ENCODE measurements around the gene B4GALT2.

The B4GALT2 gene

GRCh38 chr1:43979528-43980254 is 681 bp downstream of the B4GALT2 start:
- peaks cover 11% of the 10 kb centered on the region for H3K27me3 Mint-ChIP-seq
- peak overlapping the region; percentile 84 for H3K4me3 Mint-ChIP-seq
- peaks cover 42% of the 10 kb centered on the region for H3K4me1 Mint-ChIP-seq
- peaks cover 27% of the 10 kb centered on the region for H3K36me3 Mint-ChIP-seq
- CTCF ChIA-PET, result interaction anchor here (1.0 kb wide), 1 partner anchor 26 kb away, joined by 3 read pairs; no protein-coding TSS in a partner anchor
- peak; percentile 48 for DNase-seq
- no peaks in the 10 kb centered on the region for H3K9me3 Mint-ChIP-seq
- no peak overlapping the region for H3K27ac Mint-ChIP-seq

- Mint-ChIP-seq H3K36me3 (peaks cover 27% of the 10 kb centered on the region), H3K4me3 (peak overlapping the region; percentile 84), H3K4me1 (peaks cover 42% of the 10 kb centered on the region), H3K27me3 (peaks cover 11% of the 10 kb centered on the region), H3K27ac (no peak overlapping the region), H3K9me3 (no peaks in the 10 kb centered on the region)
- CTCF ChIA-PET, result interaction anchor here (1.0 kb wide), 1 partner anchor 25 kb away, joined by 3 read pairs; no protein-coding TSS in a partner anchor
- no peak for DNase-seq
These were observed 1.5 kb downstream of the B4GALT2 start for GRCh38 chr1:43980255-43981134.

GRCh38 chr1:43981135-43981491 is 2.1 kb downstream of the B4GALT2 start:
- CTCF ChIA-PET, result no interaction called here
- H3K27me3 Mint-ChIP-seq, result peaks cover 11% of the 10 kb centered on the region
- H3K27ac Mint-ChIP-seq, result no peak overlapping the region
- H3K4me1 Mint-ChIP-seq, result peaks cover 37% of the 10 kb centered on the region
- H3K9me3 Mint-ChIP-seq, result no peaks in the 10 kb centered on the region
- no peak for DNase-seq
- H3K36me3 Mint-ChIP-seq, result peaks cover 22% of the 10 kb centered on the region
- no peak overlapping the region for H3K4me3 Mint-ChIP-seq

GRCh38 chr1:43981636-43982035 is 2.6 kb downstream of the B4GALT2 start:
- no peak for DNase-seq
- CTCF ChIA-PET, result no interaction called here
- Mint-ChIP-seq H3K9me3 (no peaks in the 10 kb centered on the region), H3K27me3 (peaks cover 11% of the 10 kb centered on the region), H3K4me3 (no peak overlapping the region), H3K36me3 (peaks cover 17% of the 10 kb centered on the region), H3K27ac (no peak overlapping the region), H3K4me1 (peaks cover 32% of the 10 kb centered on the region)

- Mint-ChIP-seq H3K4me1 (peaks cover 26% of the 10 kb centered on the region), H3K27ac (no peak overlapping the region), H3K9me3 (no peaks in the 10 kb centered on the region), H3K4me3 (no peak overlapping the region), H3K36me3 (peaks cover 11% of the 10 kb centered on the region), H3K27me3 (peaks cover 11% of the 10 kb centered on the region)
- CTCF ChIA-PET, result no interaction called here
- no peak for DNase-seq
These were observed 3.2 kb downstream of the B4GALT2 start for GRCh38 chr1:43982241-43982640.

GRCh38 chr1:43982808-43983207 is 3.8 kb downstream of the B4GALT2 start:
- peaks cover 20% of the 10 kb centered on the region for H3K4me1 Mint-ChIP-seq
- peaks cover 6% of the 10 kb centered on the region for H3K36me3 Mint-ChIP-seq
- H3K27ac Mint-ChIP-seq, result no peak overlapping the region
- CTCF ChIA-PET, result no interaction called here
- no peak for DNase-seq
- H3K9me3 Mint-ChIP-seq, result no peaks in the 10 kb centered on the region
- peaks cover 11% of the 10 kb centered on the region for H3K27me3 Mint-ChIP-seq
- H3K4me3 Mint-ChIP-seq, result no peak overlapping the region

- Mint-ChIP-seq H3K4me3 (no peak overlapping the region), H3K27ac (no peak overlapping the region), H3K4me1 (peaks cover 15% of the 10 kb centered on the region), H3K36me3 (peaks cover 1% of the 10 kb centered on the region), H3K9me3 (no peaks in the 10 kb centered on the region), H3K27me3 (peaks cover 11% of the 10 kb centered on the region)
- no peak for DNase-seq
- CTCF ChIA-PET, result no interaction called here
These were observed 4.4 kb downstream of the B4GALT2 start for GRCh38 chr1:43983253-43983899.

- H3K27ac Mint-ChIP-seq, result no peak overlapping the region
- H3K36me3 Mint-ChIP-seq, result peaks cover under 1% of the 10 kb centered on the region
- CTCF ChIA-PET, result interaction anchor here (0.6 kb wide), 1 partner anchor 586 kb away, joined by 3 read pairs; no protein-coding TSS in a partner anchor
- peaks cover 3% of the 10 kb centered on the region for H3K27me3 Mint-ChIP-seq
- no peak for DNase-seq
- peaks cover 8% of the 10 kb centered on the region for H3K4me1 Mint-ChIP-seq
- H3K9me3 Mint-ChIP-seq, result no peaks in the 10 kb centered on the region
- H3K4me3 Mint-ChIP-seq, result no peak overlapping the region
These were observed 5.8 kb downstream of the B4GALT2 start for GRCh38 chr1:43984855-43985254.

- CTCF ChIA-PET, result interaction anchor here (1.3 kb wide), 1 partner anchor 13 kb away, joined by 3 read pairs; no protein-coding TSS in a partner anchor
- no peaks in the 10 kb centered on the region for H3K9me3 Mint-ChIP-seq
- H3K4me1 Mint-ChIP-seq, result peaks cover 3% of the 10 kb centered on the region
- no peak overlapping the region for H3K27ac Mint-ChIP-seq
- no peak for DNase-seq
- H3K4me3 Mint-ChIP-seq, result no peak overlapping the region
- no peaks in the 10 kb centered on the region for H3K36me3 Mint-ChIP-seq
- peaks cover 5% of the 10 kb centered on the region for H3K27me3 Mint-ChIP-seq
These were observed 7.1 kb downstream of the B4GALT2 start for GRCh38 chr1:43985984-43986595.

GRCh38 chr1:43986712-43987111 is 7.7 kb downstream of the B4GALT2 start:
- Mint-ChIP-seq H3K4me3 (no peak overlapping the region), H3K36me3 (no peaks in the 10 kb centered on the region), H3K27ac (peak overlapping the region; percentile 38), H3K4me1 (peaks cover 9% of the 10 kb centered on the region), H3K9me3 (no peaks in the 10 kb centered on the region), H3K27me3 (peaks cover 11% of the 10 kb centered on the region)
- no peak for DNase-seq
- CTCF ChIA-PET, result interaction anchor here (0.7 to 1.4 kb wide), 4 partner anchors 12 to 224 kb away, joined by 3 to 4 read pairs (median 3); no protein-coding TSS in a partner anchor

- Mint-ChIP-seq H3K4me3 (no peak overlapping the region), H3K27me3 (peaks cover 17% of the 10 kb centered on the region)
These were observed 8.3 kb downstream of the B4GALT2 start for GRCh38 chr1:43987159-43987902.

GRCh38 chr1:43990271-43991199 is 11.5 kb downstream of the B4GALT2 start:
- CTCF ChIA-PET, result interaction anchor here (1.0 to 1.8 kb wide), 2 partner anchors 15 kb away, joined by 3 to 5 read pairs; no protein-coding TSS in a partner anchor
- no peak for DNase-seq
- peaks cover 23% of the 10 kb centered on the region for H3K4me1 Mint-ChIP-seq
- H3K9me3 Mint-ChIP-seq, result no peaks in the 10 kb centered on the region
- peaks cover 24% of the 10 kb centered on the region for H3K27me3 Mint-ChIP-seq
- no peaks in the 10 kb centered on the region for H3K36me3 Mint-ChIP-seq
- peak overlapping the region; percentile 90 for H3K4me3 Mint-ChIP-seq
- no peak overlapping the region for H3K27ac Mint-ChIP-seq

More at GRCh38 chr1:43987159-43987902, 8.3 kb downstream of the B4GALT2 start:
- Mint-ChIP-seq H3K36me3 (no peaks in the 10 kb centered on the region), H3K27ac (no peak overlapping the region), H3K9me3 (no peaks in the 10 kb centered on the region), H3K4me1 (peaks cover 15% of the 10 kb centered on the region)
- DNase-seq, result no peak
- CTCF ChIA-PET, result interaction anchor here (0.7 to 1.4 kb wide), 4 partner anchors 11 to 224 kb away, joined by 3 to 4 read pairs (median 3); no protein-coding TSS in a partner anchor

All from activated naive CD4-positive, alpha-beta T cell treated with anti-CD3 and anti-CD28 coated beads, Interleukin-2, amount 10 ng/mL, durations not matched to agents 7 days and 5 days (primary cell).